NK-92 (cell line): ENCODE results near the gene SLC7A11.
"Not testable (repeated sequence)": the region's sequence is repeated elsewhere in the genome, so short reads cannot be mapped to it uniquely, and the experiment has no call there.

Experiments
- DNase-seq: peaks from one replicate; lab custom pipeline; 2025; ENCODE audit not compliant: unreplicated experiment; lab: John Stamatoyannopoulos, UW

Gene SLC7A11

DNA sequence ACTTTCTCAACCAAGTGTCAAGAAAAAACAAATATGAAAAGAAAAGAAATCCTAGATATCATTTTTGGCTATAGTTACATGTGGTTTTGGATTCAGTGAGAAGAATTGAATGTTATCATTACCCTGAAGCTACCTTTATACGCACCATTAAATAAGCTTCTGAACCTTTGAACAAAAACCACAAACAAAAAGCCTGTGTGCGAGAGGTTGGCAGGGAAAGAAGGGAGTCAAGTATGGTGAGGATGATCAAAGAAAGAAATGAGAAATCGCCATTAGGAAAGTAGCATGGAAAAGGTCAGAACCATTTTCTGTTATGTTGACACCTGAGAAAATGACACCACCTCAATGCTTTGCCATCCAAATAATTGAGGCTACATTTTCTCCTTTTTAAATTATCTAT, 1.2 kb upstream of the SLC7A11 start:
- no peak for DNase-seq

DNA sequence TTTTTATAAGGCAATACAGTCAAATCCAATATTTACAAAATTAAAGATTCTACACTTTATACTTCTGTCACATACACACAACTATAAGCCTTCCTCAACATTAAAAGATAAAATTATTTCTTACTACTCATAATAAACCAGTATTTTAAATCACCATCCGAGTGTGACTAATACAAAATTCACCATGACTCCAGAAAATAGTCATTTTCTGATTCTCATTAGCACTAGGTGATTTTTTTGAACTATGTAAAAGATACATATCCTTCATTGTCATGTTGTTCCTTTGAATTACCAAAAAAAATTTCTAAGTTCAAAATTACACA, 646 bp upstream of the SLC7A11 start:
- DNase-seq, result no peak

DNA sequence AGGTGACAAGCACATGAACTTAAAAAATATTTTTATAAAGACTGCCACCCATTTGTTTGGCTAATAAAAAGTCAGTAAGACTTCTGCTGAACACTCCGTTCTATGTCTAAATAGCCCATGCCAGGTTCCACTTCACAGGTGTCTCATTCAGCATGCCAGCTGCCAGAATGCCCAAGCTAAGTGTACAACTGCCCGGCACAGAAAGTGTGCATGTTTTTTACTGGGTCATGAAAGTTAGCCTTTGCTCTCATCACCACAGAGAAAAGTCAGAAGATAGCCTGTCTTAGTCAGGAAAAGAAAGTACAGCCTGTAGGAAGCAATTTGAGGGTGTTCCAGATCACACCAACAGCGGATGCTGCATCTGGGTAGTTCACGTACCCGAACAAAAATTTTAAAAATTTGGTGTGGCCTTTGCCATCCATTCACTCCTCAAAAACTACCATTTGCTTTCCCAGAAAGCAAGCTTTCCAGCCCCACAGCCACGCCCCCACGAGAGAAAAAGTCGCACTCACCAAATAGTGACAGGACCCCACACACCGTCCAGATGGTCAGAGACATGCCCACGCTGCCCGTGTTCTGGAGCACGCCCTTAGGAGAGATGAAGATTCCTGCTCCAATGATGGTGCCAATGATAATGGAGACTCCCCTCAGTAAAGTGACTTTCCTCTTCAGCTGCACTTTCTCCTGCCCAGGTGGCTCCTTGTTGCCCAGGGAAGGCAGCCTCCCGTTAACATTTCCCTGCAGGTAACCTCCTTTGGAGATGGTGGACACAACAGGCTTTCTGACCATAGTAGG, 671 bp downstream of the SLC7A11 start:
- no peak for DNase-seq

DNA sequence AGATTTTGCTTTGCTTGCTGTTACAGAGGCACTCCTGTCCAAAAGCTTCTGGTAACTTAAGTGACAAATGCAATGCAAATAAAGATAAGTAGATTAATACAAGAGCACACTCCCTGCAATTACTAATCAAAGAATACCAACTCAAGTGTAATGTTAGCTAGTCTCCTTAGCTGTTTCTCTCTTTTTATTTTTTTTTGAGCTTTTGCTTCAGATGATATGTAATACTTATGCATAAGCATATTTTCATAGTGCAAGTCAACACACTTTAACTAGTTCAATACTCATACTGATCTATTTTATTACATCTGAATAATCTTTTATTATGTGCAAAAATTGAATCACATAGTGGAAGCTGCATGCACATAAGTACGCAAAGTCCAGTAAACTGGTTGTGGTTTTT, 2.7 kb downstream of the SLC7A11 start:
- DNase-seq, result no peak

DNA sequence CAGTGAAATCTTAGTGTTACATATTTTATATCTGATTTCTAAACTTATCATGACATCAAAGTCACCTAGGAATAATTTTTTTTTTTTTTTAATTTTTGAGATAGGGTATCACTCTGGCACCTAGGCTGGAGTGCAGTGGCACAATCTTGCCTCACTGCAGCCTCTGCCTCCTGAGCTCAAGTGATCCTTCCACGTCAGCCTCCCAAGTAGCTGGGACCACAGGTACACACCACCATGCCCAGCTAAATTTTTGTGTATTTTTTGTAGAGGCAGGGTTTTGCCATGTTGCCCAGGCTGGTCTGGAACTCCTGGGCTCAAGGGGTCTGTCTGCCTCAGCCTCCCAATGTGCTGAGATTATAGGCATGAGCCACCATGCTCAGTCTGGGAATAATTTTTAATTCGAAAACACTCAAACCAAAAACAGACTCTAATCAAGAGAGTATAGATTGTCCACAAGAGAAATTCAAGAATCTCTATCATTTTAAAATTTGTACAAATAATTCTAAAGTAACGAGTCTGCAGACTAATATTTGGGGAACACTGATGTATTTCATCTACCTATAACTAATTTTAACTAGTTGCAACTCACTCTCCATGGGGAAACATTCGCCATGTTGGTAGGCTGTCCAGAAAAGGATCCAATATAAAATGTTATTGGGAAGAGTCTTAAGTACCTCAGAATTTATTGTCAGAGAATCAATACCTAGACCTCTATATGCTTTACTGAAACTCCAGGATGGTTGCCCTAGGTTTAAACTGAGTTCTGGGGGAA, 3.4 kb downstream of the SLC7A11 start:
- no peak for DNase-seq

DNA sequence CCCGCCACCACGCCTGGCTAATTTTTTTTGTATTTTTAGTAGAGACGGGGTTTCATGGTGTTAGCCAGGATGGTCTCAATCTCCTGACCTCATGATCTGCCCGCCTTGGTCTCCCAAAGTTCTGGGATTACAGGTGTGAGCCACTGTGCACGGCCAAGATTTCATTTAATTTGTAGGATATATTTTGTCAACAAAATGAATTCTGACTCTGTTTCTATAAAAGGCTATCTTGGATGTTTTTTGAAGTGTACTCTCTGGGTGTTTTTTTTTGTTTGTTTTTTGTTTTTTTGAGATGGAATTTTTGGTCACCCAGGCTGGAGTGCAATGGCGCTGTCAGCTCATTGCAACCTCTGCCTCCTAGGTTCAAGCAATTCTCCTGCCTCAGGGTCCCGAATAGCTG, 5.0 kb downstream of the SLC7A11 start:
- DNase-seq, result not testable (repeated sequence)

DNA sequence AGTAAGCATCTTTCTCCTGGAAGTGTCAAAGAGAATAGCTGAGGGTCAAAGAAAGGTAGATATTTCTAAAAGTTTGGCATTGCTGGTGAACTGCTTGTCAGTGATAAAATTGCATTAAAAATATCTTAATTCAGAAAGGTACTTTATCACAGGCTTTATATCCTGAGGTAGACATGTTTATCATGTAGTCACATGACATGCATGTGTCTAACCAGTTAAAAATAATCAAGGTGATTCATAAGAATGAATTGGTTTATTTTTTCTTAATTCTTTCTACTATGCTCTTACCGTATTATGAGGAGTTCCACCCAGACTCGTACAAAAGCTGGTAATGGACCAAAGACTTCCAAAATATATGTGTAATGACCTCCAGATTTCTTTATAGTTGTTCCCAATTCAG, 6.1 kb downstream of the SLC7A11 start:
- no peak for DNase-seq

DNA sequence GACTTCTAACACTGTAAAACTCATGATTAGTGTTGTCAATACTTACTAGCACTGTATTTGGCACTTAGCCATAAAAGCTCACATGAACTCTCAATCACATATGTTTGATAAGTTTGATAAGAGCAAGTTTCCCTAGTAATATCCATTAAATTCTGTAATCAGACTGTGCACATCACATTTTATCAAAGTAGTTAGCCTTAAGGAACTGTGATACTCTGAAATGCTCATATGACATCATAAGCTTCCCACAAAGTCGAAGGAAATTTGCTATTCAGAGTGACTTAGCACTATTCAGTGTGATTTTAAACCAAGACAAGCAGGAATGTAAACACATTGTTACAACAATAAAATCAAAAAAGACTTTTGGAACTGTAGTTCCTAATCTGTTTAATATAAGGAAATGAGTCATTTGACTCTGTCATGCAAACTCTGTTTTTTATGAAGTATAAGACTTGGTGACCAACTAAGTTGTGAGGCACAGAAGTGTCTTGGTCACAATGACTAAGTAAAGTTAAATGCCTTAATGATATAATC, 6.7 kb downstream of the SLC7A11 start:
- DNase-seq, result no peak

DNA sequence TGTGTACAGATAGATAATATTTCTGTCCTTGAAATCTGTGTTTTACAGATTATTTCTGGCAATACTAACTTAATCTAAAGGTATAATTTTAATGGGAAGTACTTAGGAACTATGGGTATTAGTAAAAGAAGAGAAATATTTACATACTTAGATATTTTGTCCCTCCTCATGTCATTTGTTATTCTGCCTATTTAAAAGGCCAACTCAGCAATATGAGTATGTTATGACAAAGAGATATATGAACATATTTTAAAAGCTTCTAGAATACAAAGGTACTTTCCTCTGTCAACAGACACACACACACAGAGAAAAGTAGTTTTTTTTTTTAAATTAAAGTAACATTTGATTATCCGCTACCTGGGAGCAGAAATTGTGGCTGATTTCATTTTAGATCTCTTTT, 7.9 kb downstream of the SLC7A11 start:
- DNase-seq, result no peak

DNA sequence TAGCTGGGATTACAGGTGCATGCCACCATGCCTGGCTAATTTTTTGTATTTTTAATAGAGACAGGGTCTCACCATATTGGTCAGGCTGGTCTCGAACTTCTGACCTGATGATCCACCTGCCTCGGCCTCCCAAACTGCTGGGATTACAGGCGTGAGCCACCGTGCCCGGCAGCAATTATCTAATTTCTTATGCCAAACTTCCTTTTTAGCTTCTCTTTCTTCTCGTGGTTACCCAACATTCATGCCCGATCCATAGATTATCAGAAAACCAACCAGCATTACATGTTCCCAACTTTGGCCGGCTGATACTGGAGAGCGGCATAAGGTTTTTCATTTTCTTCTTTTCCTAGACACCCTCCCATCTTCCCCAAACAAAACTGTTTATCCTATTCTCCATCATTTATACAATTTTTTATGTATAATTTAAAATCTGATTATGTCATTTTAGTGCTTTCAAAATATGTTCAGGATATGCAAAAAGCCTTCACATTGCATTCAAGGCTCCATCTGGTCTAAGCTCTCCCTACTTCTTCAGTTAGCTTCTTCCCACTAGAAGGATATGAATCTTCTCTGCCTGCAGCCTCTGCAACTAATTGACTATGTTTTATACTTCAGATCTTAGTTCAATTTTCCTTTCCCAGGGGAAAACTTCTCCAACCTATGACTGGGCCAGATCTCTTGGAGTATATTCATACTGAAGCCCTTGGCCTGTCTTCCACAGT, 8.7 kb downstream of the SLC7A11 start:
- no peak for DNase-seq

DNA sequence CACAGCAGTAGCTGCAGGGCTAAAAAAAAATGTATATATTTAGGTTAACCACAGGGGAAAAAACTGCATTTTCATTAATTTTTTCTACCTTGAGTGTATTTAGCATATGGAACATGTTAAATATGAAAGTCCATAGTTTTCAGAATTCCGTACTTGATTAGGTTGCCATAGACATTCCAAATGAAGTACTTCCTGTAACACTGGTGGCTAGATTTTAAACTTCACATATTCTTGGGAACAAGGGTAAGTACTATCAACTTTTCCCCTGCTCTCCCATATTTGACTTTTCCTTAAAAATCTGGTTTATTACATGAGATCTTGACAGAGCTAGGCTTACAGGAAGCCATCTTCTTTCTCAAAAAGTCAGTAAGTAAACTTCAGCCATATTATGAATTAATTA, 9.8 kb downstream of the SLC7A11 start:
- no peak for DNase-seq

DNA sequence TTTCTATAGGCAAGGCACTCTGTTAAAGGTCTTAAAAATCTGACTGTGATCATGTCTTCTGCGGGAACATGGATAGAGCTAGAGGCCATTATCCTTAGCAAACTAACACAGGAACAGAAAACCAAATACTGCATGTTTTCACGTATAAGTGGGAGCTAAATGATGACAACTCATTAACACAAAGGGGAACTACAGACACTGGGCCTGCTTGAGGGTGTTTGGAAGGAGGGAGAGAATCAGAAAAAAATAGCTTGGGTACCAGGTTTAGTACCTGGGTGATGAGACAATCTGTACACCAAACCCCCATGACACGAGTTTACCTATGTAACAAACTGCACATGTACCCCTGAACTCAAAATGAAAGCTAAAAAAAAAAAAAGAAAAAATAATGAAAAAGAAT, 12.1 kb downstream of the SLC7A11 start:
- DNase-seq, result no peak

DNA sequence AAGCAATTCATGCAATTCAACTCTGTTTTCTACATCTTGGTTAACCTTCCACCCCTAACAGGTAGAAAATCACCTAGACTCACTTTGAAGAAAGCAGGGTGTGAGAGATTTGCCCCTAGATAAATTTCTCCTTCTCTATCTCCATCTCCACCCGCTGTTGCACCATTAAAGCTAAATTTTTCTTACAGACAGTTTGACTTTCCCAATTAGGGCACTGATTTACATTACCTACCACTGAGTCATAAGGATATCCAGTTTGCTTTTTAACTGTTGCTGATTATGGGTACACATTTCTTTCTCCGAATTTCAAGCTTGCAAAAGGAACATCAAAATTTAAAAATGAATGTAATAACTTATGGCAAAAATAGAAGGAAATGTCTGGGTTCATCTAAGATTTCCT, 13.0 kb downstream of the SLC7A11 start:
- DNase-seq, result no peak

DNA sequence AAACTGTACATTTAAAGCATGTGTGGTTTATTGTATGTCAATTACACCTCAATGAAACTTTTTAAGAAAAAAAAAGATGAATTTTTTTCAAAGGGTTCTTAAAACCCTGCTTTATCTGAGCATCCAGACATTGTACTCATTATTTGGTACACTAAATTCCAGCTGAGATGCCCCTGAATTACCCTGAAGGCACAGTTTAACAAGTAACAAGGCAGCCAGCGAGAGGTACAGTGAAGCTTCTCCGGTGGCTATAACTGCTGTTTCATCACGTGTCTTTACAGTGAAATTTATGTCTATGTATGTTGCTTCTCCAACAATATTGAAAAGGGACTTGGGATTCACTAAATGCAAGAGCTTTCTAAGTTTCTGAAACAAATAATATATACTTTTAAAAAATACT, 15.8 kb downstream of the SLC7A11 start:
- no peak for DNase-seq

DNA sequence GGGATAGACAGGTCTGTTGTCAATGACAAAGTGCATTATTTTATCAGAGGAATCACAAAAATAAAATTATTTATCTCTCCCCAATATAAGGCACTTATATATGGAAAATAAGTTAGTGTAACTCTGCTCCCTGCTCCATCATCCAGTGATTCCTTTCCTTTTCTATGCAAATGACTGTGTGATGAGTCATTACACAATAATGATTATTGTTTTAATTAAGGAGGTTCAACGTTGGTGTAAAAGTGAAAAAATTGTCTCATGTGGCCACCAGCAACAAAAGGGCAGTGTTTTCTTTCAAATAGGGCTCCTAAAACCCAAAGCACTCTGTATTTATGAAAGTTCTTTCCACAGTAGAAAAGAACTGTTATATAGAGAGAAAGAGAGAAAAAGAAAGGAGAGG, 16.7 kb downstream of the SLC7A11 start:
- DNase-seq, result no peak

DNA sequence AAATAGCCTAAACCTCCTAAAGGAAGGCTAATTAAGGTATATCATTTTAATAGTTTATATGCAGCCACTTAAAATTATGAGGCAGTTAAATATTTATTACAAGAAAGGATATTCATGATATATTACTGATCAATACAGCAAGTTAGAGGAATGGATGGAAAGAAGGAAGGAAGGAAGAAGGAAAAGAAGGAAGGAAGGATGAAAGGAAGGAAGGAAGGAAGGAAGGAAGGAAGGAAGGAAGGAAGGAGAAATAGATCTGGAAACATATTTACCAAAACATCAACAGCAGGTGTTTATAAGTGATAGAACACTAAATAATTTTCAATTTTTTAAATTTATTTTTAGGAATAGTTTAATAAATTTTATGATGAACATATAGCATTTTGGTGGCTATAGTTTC, 17.5 kb downstream of the SLC7A11 start:
- no peak for DNase-seq

DNA sequence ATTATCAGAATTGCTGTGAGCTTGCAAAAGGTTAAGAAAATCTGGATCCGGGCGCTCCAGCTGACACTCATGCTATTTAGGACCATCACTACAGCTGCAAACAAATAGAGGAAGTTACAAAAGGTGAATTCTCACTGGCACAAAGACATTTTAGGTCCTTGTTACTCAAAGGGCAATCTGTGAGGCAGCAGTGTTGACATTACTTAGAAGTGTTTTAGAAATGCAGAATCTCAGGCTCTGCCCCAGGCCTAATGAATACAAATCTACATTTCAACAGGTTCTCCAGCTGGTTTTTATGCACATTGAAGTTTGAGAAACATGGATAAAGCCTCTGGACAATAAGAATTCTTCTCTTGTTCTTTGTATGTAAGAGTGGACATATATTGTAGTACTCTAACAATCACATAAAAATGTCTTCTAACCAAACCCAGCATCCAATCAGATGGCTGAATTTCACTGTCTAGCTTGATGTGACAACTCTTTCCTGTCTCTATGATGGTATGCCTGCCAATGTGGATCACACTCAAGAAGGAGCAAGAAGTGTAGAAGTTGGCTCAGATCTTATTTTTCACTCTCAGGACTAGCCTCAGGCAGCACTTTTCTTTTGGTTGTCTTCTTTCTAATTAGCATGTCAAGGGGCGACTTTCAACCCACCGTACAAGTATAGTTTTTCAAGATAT, 18.8 kb downstream of the SLC7A11 start:
- no peak for DNase-seq

DNA sequence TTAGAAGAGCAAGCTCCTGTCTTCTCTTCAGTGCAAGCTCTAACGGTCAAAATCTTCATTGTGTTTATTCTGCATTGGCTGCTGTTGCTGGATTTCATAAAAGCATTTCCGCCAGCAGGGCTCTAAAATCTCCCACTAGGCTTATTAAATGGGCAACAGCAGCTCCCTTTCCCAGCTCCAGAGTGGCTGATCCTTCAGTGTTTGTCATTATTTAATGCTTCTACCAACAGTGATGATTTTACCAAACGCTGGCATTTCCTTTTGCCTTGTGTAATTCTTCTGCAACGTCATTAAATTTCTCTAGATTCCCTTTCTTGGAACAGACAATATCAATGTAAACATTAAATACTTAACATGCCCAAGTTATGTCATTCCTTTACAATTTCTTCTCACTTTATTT, 20.1 kb downstream of the SLC7A11 start:
- DNase-seq, result no peak

DNA sequence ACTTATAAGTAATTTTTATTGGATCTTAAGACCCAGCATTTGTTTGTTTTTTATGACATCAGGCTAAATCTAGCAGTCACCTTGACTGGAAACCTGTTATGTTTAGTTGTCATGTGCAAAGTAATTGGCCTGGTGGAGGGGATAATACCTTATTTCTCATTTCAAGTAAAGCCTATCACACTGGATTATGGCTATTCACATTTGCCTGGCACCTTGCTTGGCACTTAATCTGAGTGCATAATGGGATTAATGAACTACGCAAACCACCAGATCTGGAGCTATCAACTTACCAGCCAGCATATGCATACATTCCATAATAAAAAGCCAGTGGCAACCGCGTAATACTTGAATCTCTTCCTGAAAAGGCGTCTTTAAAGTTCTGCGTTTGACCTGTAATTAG, 23.2 kb downstream of the SLC7A11 start:
- no peak for DNase-seq

DNA sequence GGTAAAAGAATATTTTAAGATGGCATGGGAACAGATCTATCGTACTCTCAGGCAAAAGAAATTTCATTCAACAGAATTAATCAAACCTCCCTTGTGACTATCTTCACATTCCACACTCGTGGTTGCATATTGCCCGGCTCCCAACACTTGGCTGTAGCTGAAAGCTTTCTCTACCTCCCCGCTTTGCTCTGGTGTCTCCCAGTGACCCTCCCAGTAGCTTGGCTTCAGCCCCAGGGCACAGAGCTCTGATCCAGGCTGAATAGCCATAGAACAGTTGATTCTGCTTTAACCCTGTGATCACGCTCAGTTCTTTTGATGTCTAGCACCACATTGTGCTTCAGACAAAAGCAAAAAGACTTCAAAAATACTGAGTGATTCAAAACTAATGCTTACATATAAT, 24.6 kb downstream of the SLC7A11 start:
- no peak for DNase-seq

DNA sequence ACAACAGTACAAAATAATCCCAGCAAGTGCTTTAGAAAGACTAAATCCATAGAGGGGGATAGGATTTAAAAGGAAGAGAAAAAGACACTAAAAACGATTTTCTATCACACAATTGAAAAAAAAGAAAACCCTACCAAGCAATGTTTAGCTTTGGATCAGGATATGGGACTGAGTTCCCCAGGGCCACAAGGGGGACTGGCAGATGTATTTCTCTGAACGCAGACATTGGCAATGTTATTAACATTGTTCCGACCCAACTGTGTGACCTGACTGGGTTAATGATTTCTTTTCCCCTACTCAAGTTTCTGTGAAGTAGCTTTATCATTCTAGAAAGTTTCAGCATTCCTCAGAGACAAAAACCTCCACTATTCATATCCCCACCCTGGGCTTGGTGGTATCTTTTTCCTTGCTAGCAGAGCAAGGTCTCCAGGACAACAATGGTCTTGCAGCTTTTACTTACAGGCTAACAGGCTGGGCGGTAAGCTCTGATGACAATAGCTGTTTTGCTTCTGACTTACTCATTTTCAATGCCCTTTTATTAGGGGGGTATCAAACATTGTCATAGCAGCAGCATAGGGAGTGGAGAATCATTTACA, 25.8 kb downstream of the SLC7A11 start:
- DNase-seq, result no peak
